ENCODE results near the gene KNCN. TPM values are rescaled to one million over a fixed set of nuclear protein-coding genes. Genes with fewer than 3 reads are reported as not detected.

The KNCN gene
- total RNA-seq, 1 donor from 2014 or later: not detected

- H3K36me3 Mint-ChIP-seq (ENCODE audit: insufficient read depth): no peaks in the 10 kb centered on the region
- TF ChIP-seq CTCF (IDR thresholded peaks at IDR 0.05; ENCODE audit: unreplicated experiment): no peak
- no peak for DNase-seq (ENCODE audit: low spot score, unreplicated experiment)
- H3K27me3 Mint-ChIP-seq: peaks cover 80% of the 10 kb centered on the region
- H3K9me3 Mint-ChIP-seq (ENCODE audit: low read depth): no peaks in the 10 kb centered on the region
- no peak overlapping the region for H3K4me3 Mint-ChIP-seq (ENCODE audit: low read depth)
- peaks cover 2% of the 10 kb centered on the region for H3K4me1 Mint-ChIP-seq (ENCODE audit: low read depth)
- no peak overlapping the region for H3K27ac Mint-ChIP-seq
These were observed 8.1 kb downstream of the KNCN start for GRCh38 chr1:46543382-46543760.

GRCh38 chr1:46539972-46540371, 11.5 kb downstream of the KNCN start:
- TF ChIP-seq CTCF (IDR thresholded peaks at IDR 0.05; ENCODE audit: unreplicated experiment): no peak
- H3K4me1 Mint-ChIP-seq (ENCODE audit: low read depth): peaks cover 2% of the 10 kb centered on the region
- peaks cover 73% of the 10 kb centered on the region for H3K27me3 Mint-ChIP-seq
- no peak for DNase-seq (ENCODE audit: low spot score, unreplicated experiment)
- no peak overlapping the region for H3K27ac Mint-ChIP-seq
- peaks cover 7% of the 10 kb centered on the region for H3K9me3 Mint-ChIP-seq (ENCODE audit: low read depth)
- no peaks in the 10 kb centered on the region for H3K36me3 Mint-ChIP-seq (ENCODE audit: insufficient read depth)
- no peak overlapping the region for H3K4me3 Mint-ChIP-seq (ENCODE audit: low read depth)

GRCh38 chr1:46538147-46538546, 13.3 kb downstream of the KNCN start:
- no peaks in the 10 kb centered on the region for H3K36me3 Mint-ChIP-seq (ENCODE audit: insufficient read depth)
- no peaks in the 10 kb centered on the region for H3K4me1 Mint-ChIP-seq (ENCODE audit: low read depth)
- H3K27me3 Mint-ChIP-seq: peaks cover 72% of the 10 kb centered on the region
- DNase-seq (ENCODE audit: low spot score, unreplicated experiment): no peak
- H3K27ac Mint-ChIP-seq: no peak overlapping the region
- TF ChIP-seq CTCF (IDR thresholded peaks at IDR 0.05; ENCODE audit: unreplicated experiment): no peak
- H3K4me3 Mint-ChIP-seq (ENCODE audit: low read depth): no peak overlapping the region
- peaks cover 7% of the 10 kb centered on the region for H3K9me3 Mint-ChIP-seq (ENCODE audit: low read depth)

GRCh38 chr1:46537651-46538050, 13.8 kb downstream of the KNCN start:
- Mint-ChIP-seq H3K27ac (no peak overlapping the region), H3K27me3 (peaks cover 67% of the 10 kb centered on the region), H3K4me3 (ENCODE audit: low read depth) (no peak overlapping the region), H3K4me1 (ENCODE audit: low read depth) (no peaks in the 10 kb centered on the region), H3K36me3 (ENCODE audit: insufficient read depth) (no peaks in the 10 kb centered on the region), H3K9me3 (ENCODE audit: low read depth) (peaks cover 7% of the 10 kb centered on the region)
- no peak for DNase-seq (ENCODE audit: low spot score, unreplicated experiment)
- no peak for TF ChIP-seq CTCF (IDR thresholded peaks at IDR 0.05; ENCODE audit: unreplicated experiment)

GRCh38 chr1:46536527-46536926, 14.9 kb downstream of the KNCN start:
- peaks cover 64% of the 10 kb centered on the region for H3K27me3 Mint-ChIP-seq
- no peak for DNase-seq (ENCODE audit: low spot score, unreplicated experiment)
- no peak for TF ChIP-seq CTCF (IDR thresholded peaks at IDR 0.05; ENCODE audit: unreplicated experiment)
- no peak overlapping the region for H3K4me3 Mint-ChIP-seq (ENCODE audit: low read depth)
- H3K36me3 Mint-ChIP-seq (ENCODE audit: insufficient read depth): no peaks in the 10 kb centered on the region
- H3K27ac Mint-ChIP-seq: no peak overlapping the region
- no peaks in the 10 kb centered on the region for H3K4me1 Mint-ChIP-seq (ENCODE audit: low read depth)
- H3K9me3 Mint-ChIP-seq (ENCODE audit: low read depth): peaks cover 7% of the 10 kb centered on the region

Measured in progenitor cell of endocrine pancreas (in vitro differentiated cells).